K562 (cell line): ENCODE measurements around the gene ECM2. TPM values are rescaled to one million over a fixed set of nuclear protein-coding genes. Genes with fewer than 3 reads are reported as not detected.

Experiments used
- ATAC-seq: fragments of 200-7000 bp; cut with Tn5 transposase; 3 replicates; pipeline ENCODE4 v1.9.1; 2020; ENCODE audit warnings: moderate library complexity
- Bru-seq: library from RNA; stranded (reverse); fragments of 400-500 nt; gene quantifications from one replicate; lab custom pipeline; 2021; lab: Mats Ljungman, UMichigan
- BruChase-seq, 2 experiments: library from RNA; stranded (reverse); fragments of 400-500 nt; gene quantifications; one replicate each; lab custom pipeline; 2021; lab: Mats Ljungman, UMichigan
- BruUV-seq: library from RNA; stranded (reverse); fragments of 400-500 nt; replicated peaks from 2 replicates; lab custom pipeline; 2021; lab: Mats Ljungman, UMichigan
- CTCF ChIA-PET: fragments of 300-600 bp; formaldehyde crosslinking; extraction: SDS; loops from one replicate; lab custom pipeline; 2021; ENCODE audit warnings: low intra/inter-chr PET ratio; lab: Yijun Ruan, JAX
- POLR2A ChIA-PET: fragments of 300-600, 350-650 bp; sonication (Branson Sonifier 250); formaldehyde crosslinking; extraction: SDS; loops from one replicate; lab custom pipeline; 2021; ENCODE audit warnings: antibody characterized with exemption, inconsistent platforms; lab: Yijun Ruan, JAX
- DNase-seq, 4 experiments: peaks; one replicate each; pipeline versions ENCODE4 v3.0.0 to v3.0.0-alpha.2; 2011 to 2018; ENCODE audit warnings: low spot score in 3 of 4, mixed read lengths in 3 of 4; ENCODE audit errors: extremely low read depth in 1 of 4
- FAIRE-seq: peaks from 2 replicates; lab custom pipeline; 2011; peaks lifted over from hg19 to GRCh38; lab: Jason Lieb, UNC
- H2AFZ ChIP-seq: 2 replicates; pipeline ENCODE4 v1.6.0; 2011; ENCODE audit warnings: low read depth, low read length, control low read depth, inconsistent platforms
- H3K27ac ChIP-seq: fragments of 200-600 bp; 3 replicates; pipeline ENCODE4 v1.8.0; 2011; ENCODE audit warnings: low read depth, mild to moderate bottlenecking, control low read depth, inconsistent platforms, low read length, moderate library complexity, mixed read lengths; ENCODE audit errors: extremely low read depth
- H3K27me3 ChIP-seq, 2 experiments: fragments of 300-600 bp in 1 of 2; 2 replicates in 1 of 2; 3 replicates in 1 of 2; pipeline versions ENCODE4 v1.6.0 to v1.8.0; 2011; ENCODE audit warnings: inconsistent platforms in 2 of 2, low read length in 2 of 2, mild to moderate bottlenecking in 1 of 2, mixed read lengths in 1 of 2, moderate library complexity in 1 of 2; ENCODE audit not compliant: control insufficient read depth in 2 of 2, insufficient read depth in 2 of 2
- H3K36me3 ChIP-seq: fragments of 300-600 bp; 3 replicates; pipeline ENCODE4 v1.8.0; 2011; ENCODE audit warnings: mild to moderate bottlenecking, low read length, inconsistent platforms; ENCODE audit not compliant: control insufficient read depth, insufficient read depth
- H3K4me1 ChIP-seq, 2 experiments: fragments of 200-600 bp in 1 of 2; replicated peaks in 1 of 2; 2 replicates in 1 of 2; 3 replicates in 1 of 2; pipeline versions ENCODE4 v1.5.1 to v1.8.0; 2011; ENCODE audit warnings: inconsistent platforms in 2 of 2, low read length in 2 of 2, mild to moderate bottlenecking in 1 of 2, mixed read lengths in 1 of 2, moderate library complexity in 1 of 2; ENCODE audit not compliant: control insufficient read depth in 2 of 2, insufficient read depth in 2 of 2
- H3K4me2 ChIP-seq: 2 replicates; pipeline ENCODE4 v1.6.1; 2011; ENCODE audit warnings: low read length, control low read depth, inconsistent platforms, mixed read lengths; ENCODE audit not compliant: insufficient read depth
- H3K4me3 ChIP-seq: fragments of 200-600 bp; sonication (generic), shearing (Covaris generic); 2 replicates; pipeline ENCODE4 v1.5.1; 2016; ENCODE audit warnings: control low read depth, inconsistent platforms
- H3K79me2 ChIP-seq: fragments of 200-600 bp; 3 replicates; pipeline ENCODE4 v1.8.0; 2011; ENCODE audit warnings: low read length, inconsistent platforms; ENCODE audit not compliant: control insufficient read depth, insufficient read depth
- H3K9ac ChIP-seq, 2 experiments: 2 replicates each; pipeline versions ENCODE4 v1.6.0 to v1.6.1; 2011; ENCODE audit warnings: low read depth in 2 of 2, low read length in 2 of 2, control low read depth in 1 of 2, inconsistent platforms in 1 of 2, mild to moderate bottlenecking in 1 of 2, mixed read lengths in 1 of 2; ENCODE audit not compliant: insufficient read depth in 1 of 2
- H3K9me1 ChIP-seq: one replicate; pipeline ENCODE4 v1.6.0; 2011; ENCODE audit warnings: inconsistent platforms, mild to moderate bottlenecking, low read length, moderate library complexity; ENCODE audit not compliant: control insufficient read depth, insufficient read depth
- H3K9me3 ChIP-seq: replicated peaks from 2 replicates; pipeline ENCODE4 v1.5.1; 2011; ENCODE audit warnings: low read depth, low read length, inconsistent platforms; ENCODE audit not compliant: control insufficient read depth, insufficient read depth
- H4K20me1 ChIP-seq: replicated peaks from 2 replicates; pipeline ENCODE4 v1.6.1; 2011; ENCODE audit warnings: low read length, inconsistent platforms, mixed read lengths; ENCODE audit not compliant: control insufficient read depth, insufficient read depth
- ETV1 ChIP-seq: fragments of 450-650 bp; conservative IDR thresholded peaks from 2 replicates; pipeline ENCODE4 v1.6.1; 2016; ENCODE audit warnings: missing genetic modification characterization, control low read depth, low read depth, missing compliant biosample characterization
- GTF2E2 ChIP-seq: fragments of 200-800 bp; sonication (Bioruptor generic); IDR thresholded peaks from 2 replicates; pipeline ENCODE4 v1.6.1; 2016; ENCODE audit warnings: missing genetic modification characterization, missing compliant biosample characterization
- MCM2 ChIP-seq: fragments of 450-650 bp; IDR thresholded peaks from 2 replicates; pipeline ENCODE4 v1.6.1; 2017; ENCODE audit warnings: low read depth, mild to moderate bottlenecking
- MCM7 ChIP-seq, 2 experiments: fragments of 450-650 bp; IDR thresholded peaks; 2 replicates each; pipeline ENCODE4 v1.6.1; 2016 to 2018
- ZNF324 ChIP-seq: fragments of 250-450 bp; sonication (Bioruptor Pico); IDR thresholded peaks from 2 replicates; pipeline ENCODE4 v1.4.0; 2020; ENCODE audit warnings: mild to moderate bottlenecking
- WGBS: fragments of 100-300 bp; shearing (Covaris generic); methylation state at CpG from one replicate; pipeline ENCODE4 v1.1.6; 2016; ENCODE audit warnings: low coverage, mixed read lengths; ENCODE audit not compliant: insufficient coverage; ENCODE audit errors: missing lambda C conversion rate; 5-methylcytosine and 5-hydroxymethylcytosine counted together
- in situ Hi-C: fragments of 300-500 bp; cut with MboI; formaldehyde crosslinking; loops from 4 replicates; pipeline ENCODE4 v1.15.0; 2018; ENCODE audit warnings: inconsistent platforms, mixed read lengths
- intact Hi-C: fragments of 100-400 bp; cut with micrococcal nuclease; formaldehyde crosslinking; loops from 2 replicates; pipeline ENCODE4 v1.14.2; 2022
- long read RNA-seq, 3 experiments: library from polyadenylated mRNA in 2 of 3; library from RNA in 1 of 3; unstranded in 2 of 3; stranded (forward) in 1 of 3; transcript quantifications; one replicate each; pipeline ENCODE4 v2.0.0, GENCODE V29; 2019 to 2022
- polyA minus RNA-seq, 3 experiments: library from RNA; depleted of rRNA, polyadenylated mRNA; stranded (reverse); fragments of >200 nt; gene quantifications; 2 replicates each; pipeline ENCODE4 v1.2.3, GENCODE V29; 2011
- polyA plus RNA-seq, 8 experiments: library from polyadenylated mRNA; depleted of rRNA in 4 of 8; stranded (reverse) in 5 of 8; unstranded in 3 of 8; fragments of >200 nt; fragmentation: Nextera tagmentation in 2 of 8; fragmentation: Illumina TruSeq in 1 of 8; extraction: Ambion mirVana in 2 of 8; extraction: Trizol in 1 of 8; gene quantifications; 2 replicates each; pipeline versions ENCODE4 v1.2.1 to v1.2.3, GENCODE V29; 2011 to 2014; ENCODE audit warnings: inconsistent platforms in 1 of 8, missing spikeins in 1 of 8
- total RNA-seq, 7 experiments: library from RNA; depleted of rRNA in 6 of 7; stranded (reverse); fragments of >200 nt in 6 of 7; fragmentation: Illumina TruSeq in 2 of 7; extraction: Trizol in 2 of 7; gene quantifications; 2 replicates each; pipeline versions ENCODE4 v1.2.1 to v1.2.3, GENCODE V29; 2011 to 2021; ENCODE audit warnings: low replicate concordance in 1 of 7
- TF ChIP-seq, protein P1 (sequence below), 2 experiments: fragments of 450-650 bp in 1 of 2; sonication (generic) in 1 of 2; formaldehyde crosslinking; conservative IDR thresholded peaks; 2 replicates each; pipeline versions ENCODE4 v1.4.0 to v1.8.1; 2020 to 2022; ENCODE audit warnings: mild to moderate bottlenecking in 1 of 2, missing genetic modification reagents in 1 of 2

The ECM2 gene
- not detected in 2 replicates for total RNA-seq (2011; cell fraction: chromatin; rRNA removed; ENCODE audit: low replicate concordance)
- not detected in 2 replicates for total RNA-seq (2011; cell fraction: nucleolus; rRNA removed)
- total RNA-seq (2011; cell fraction: nucleoplasm; rRNA removed) = not detected in 2 replicates
- not detected in 2 replicates for total RNA-seq (2014; rRNA removed)
- total RNA-seq (2014; rRNA removed; fragmentation: Illumina TruSeq; extraction: Trizol) = not detected in 2 replicates
- not detected in 2 replicates for total RNA-seq (2015; rRNA removed; fragmentation: Illumina TruSeq; extraction: Trizol)
- total RNA-seq (2021) = not detected in 2 replicates
- polyA plus RNA-seq (2011; rRNA removed) = not detected in 2 replicates
- polyA plus RNA-seq (2011; cell fraction: cytosol; rRNA removed) = not detected in 2 replicates
- polyA plus RNA-seq (2011; cell fraction: nucleus; rRNA removed) = not detected in 2 replicates
- 0.04 and 0.06 TPM in 2 replicates for polyA plus RNA-seq (2012)
- not detected in 2 replicates for polyA plus RNA-seq (2014; fragmentation: Illumina TruSeq; extraction: Trizol)
- under 1 TPM; 0.03 to 0.07 TPM for polyA plus RNA-seq (2014; fragmentation: Nextera tagmentation; extraction: Ambion mirVana)
- polyA plus RNA-seq (2014; rRNA removed) = not detected in 2 replicates
- not detected in 2 replicates for polyA minus RNA-seq (2011; rRNA and poly(A)+ RNA removed)
- not detected in 2 replicates for polyA minus RNA-seq (2011; cell fraction: cytosol; rRNA and poly(A)+ RNA removed)
- polyA minus RNA-seq (2011; cell fraction: nucleus; rRNA and poly(A)+ RNA removed) = not detected in 2 replicates
- Bru-seq, nascent RNA = percentile 3 among the genes with signal in this experiment
- not detected for BruChase-seq, experiment 1, labeled RNA remaining after a 2-hour chase
- percentile 7 among the genes with signal in this experiment for BruChase-seq, experiment 2, labeled RNA remaining after a 6-hour chase
- long read RNA-seq, experiment 1, partial matches to known transcripts = 0 of 2 reads
- long read RNA-seq, experiment 1, other reads (novel, unspliced or antisense) = 2 of 2 reads
- long read RNA-seq, experiment 2 = 0 reads
- long read RNA-seq, experiment 3 = 0 reads

DNA sequence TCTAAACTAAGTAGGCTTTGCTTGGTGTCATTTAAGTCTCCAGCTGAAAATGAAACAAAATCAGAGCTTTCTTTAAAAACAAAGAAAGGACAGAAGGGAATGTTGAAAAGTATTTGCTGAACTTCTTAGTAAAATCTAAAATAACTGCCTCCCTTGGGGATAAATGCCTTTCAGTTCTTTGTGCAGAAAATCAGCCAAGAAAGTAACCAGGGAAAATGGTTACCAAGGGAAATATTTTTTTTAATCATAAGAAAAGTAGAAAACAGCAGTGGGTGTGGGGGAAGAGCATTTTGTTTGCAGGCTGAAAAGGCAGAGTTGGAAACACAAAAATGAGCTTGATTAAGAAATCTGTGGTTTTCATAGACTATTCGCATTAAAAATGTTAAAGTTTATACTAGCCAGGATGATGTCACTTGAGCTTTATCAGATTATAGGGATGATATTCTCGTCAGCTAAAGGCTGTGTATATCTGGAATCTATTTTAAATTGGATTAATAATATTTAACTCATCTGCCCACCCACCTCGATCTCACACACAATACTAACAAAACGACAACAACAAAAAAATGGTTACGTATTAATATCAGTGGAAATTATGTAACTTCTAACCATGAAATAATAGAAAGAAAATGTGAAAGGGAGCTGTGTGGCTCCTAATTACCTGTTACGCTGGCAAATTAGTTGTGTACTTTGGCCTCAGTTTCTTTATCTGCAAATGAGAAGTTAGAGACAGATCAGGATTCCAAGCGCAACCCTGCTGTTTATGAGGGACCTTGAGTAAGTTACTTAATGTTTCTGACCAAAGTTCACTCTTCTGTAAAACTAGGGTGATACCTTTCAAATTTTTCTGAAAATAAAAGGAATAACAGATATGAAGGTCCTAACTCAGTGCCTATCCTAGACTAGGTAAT is at the start of gene ECM2:
Gene ECM2 (minus strand): TSS at position 51 of the 911 bp plus-strand sequence. CDS start 13,124 bp downstream, outside the sequence.
- in situ Hi-C loops = no loop called here
- TF ChIP-seq ETV1 = no peak
- TF ChIP-seq, protein P1, sequence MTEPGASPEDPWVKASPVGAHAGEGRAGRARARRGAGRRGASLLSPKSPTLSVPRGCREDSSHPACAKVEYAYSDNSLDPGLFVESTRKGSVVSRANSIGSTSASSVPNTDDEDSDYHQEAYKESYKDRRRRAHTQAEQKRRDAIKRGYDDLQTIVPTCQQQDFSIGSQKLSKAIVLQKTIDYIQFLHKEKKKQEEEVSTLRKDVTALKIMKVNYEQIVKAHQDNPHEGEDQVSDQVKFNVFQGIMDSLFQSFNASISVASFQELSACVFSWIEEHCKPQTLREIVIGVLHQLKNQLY (CRISPR knock-in tag; conservative IDR thresholded peaks at IDR 0.05) = no peak
- TF ChIP-seq GTF2E2 (tag) = no peak
- no peak for TF ChIP-seq ZNF324 (CRISPR knock-in tag)
- TF ChIP-seq MCM7 (IDR thresholded peaks at IDR 0.05) = no peak
- TF ChIP-seq MCM2 = no peak
- Histone ChIP-seq H3K9me1 (no peaks in the 10 kb centered on the region), H2AFZ (no peak within 1 kb of the TSS), H3K4me2 (no peak within 1 kb of the TSS), H3K79me2 (no peaks in the 10 kb centered on the region), H3K4me1 (no peaks in the 10 kb centered on the region), H3K9me3 (no peaks in the 10 kb centered on the region), H3K27me3 (no peaks in the 10 kb centered on the region), H3K36me3 (no peaks in the 10 kb centered on the region), H3K9ac (no peak within 1 kb of the TSS), H4K20me1 (no peaks in the 10 kb centered on the region), H3K27ac (no peak within 1 kb of the TSS), H3K4me3 (no peak within 1 kb of the TSS)
- CTCF ChIA-PET = no interaction called here
- WGBS = 87% methylated on average over 7 of the region's 7 CpGs
- DNase-seq (no peak), ATAC-seq (no peak), FAIRE-seq (no peak)
- BruUV-seq = no TSS peak
- intact Hi-C loops = no loop called here
- POLR2A ChIA-PET = interaction anchor here (0.6 kb wide), 1 partner anchor 244 kb away, joined by 3 read pairs; no protein-coding TSS in a partner anchor
